Spleen (tissue), 7 donors: ENCODE data around the gene SLC39A7.

Experiments used
- CTCF ChIP-seq, 11 experiments: fragments of 200-600 bp in 7 of 11; fragments of 450-650 bp in 4 of 11; sonication (generic) in 4 of 11; IDR thresholded peaks in 8 of 11; conservative IDR thresholded peaks in 3 of 11; 1 replicate in 7 of 11; 2 replicates in 4 of 11; pipeline versions ENCODE4 v1.4.0 to v1.8.0; 2016 to 2021; ENCODE audit warnings: antibody characterized with exemption in 11 of 11, inconsistent platforms in 4 of 11, mild to moderate bottlenecking in 1 of 11
- POLR2A ChIP-seq, 3 donors: fragments of 450-650 bp; IDR thresholded peaks; one replicate each; pipeline ENCODE4 v1.5.1; 2017; ENCODE audit warnings: antibody characterized with exemption in 3 of 3, mild to moderate bottlenecking in 1 of 3
- donor health status: DM: no; HTN: no; CAD: no; lungs with moderate emphysema.
- donor health status: DM: no; HTN: no; CAD: no.
- donor health status: DM: no; HTN: no; CAD: no.

GRCh38 chr6:33216117-33216649 lies 15.5 kb downstream of the SLC39A7 start:
- no peak for TF ChIP-seq CTCF (IDR thresholded peaks at IDR 0.05 in 8 of 11, conservative IDR thresholded peaks at IDR 0.05 in 3 of 11)
- TF ChIP-seq POLR2A (IDR thresholded peaks at IDR 0.05), result no peak
